Measurements from ENCODE around the gene OOSP2. TPM values are rescaled to one million over a fixed set of nuclear protein-coding genes. Genes with fewer than 3 reads are reported as not detected.

OOSP2 gene
- total and polyA plus RNA-seq, 2 of the 4 experiments (the other 2 are of a cell fraction) = not detected

- Histone ChIP-seq H3K27ac (ENCODE audit: insufficient read depth, low read length) (no peak overlapping the region), H2AFZ (replicated peaks; ENCODE audit: low read length, poor library complexity) (no peak overlapping the region), H2BK120ac (ENCODE audit: low read depth, low read length) (no peak overlapping the region), H3K18ac (ENCODE audit: low read depth, low read length) (no peak overlapping the region), H3K9me3 (ENCODE audit: control insufficient read depth, insufficient read depth, low read length) (no peaks in the 10 kb centered on the region), H3K79me1 (ENCODE audit: low read depth in 1 of 2, low read length in 2 of 2) (no peaks in the 10 kb centered on the region), H3K56ac (ENCODE audit: extremely low read depth, insufficient read depth, low read length) (no peak overlapping the region), H4K20me1 (ENCODE audit: insufficient read depth, low read length) (no peaks in the 10 kb centered on the region), H2AK9ac (replicated peaks; ENCODE audit: low read depth, low read length, poor library complexity) (no peak overlapping the region), H2BK20ac (ENCODE audit: low read depth, low read length) (no peak overlapping the region), H3K4me2 (ENCODE audit: low read depth, low read length) (no peak overlapping the region), H2BK5ac (ENCODE audit: low read depth, low read length, poor library complexity, severe bottlenecking) (no peak overlapping the region), H4K8ac (ENCODE audit: low read depth in 2 of 2, low read length in 2 of 2) (no peak overlapping the region), H4K91ac (ENCODE audit: insufficient read depth, low read depth, low read length) (no peak overlapping the region), H3K4me3 (ENCODE audit: insufficient read depth, low read depth, low read length) (no peak overlapping the region), H3K36me3 (ENCODE audit: control insufficient read depth, insufficient read depth, low read length) (no peaks in the 10 kb centered on the region), H2AK5ac (ENCODE audit: low read depth, low read length) (no peak overlapping the region), H4K5ac (ENCODE audit: low read depth, low read length) (no peak overlapping the region), H3K23ac (ENCODE audit: low read depth, low read length) (no peak overlapping the region), H2BK15ac (ENCODE audit: low read depth, low read length) (no peak overlapping the region), H3K4ac (ENCODE audit: low read depth, low read length) (no peak overlapping the region), H3K27me3 (ENCODE audit: control insufficient read depth, insufficient read depth, low read length) (no peaks in the 10 kb centered on the region), H3K9me1 (ENCODE audit: insufficient read depth, low read length) (no peaks in the 10 kb centered on the region), H3K14ac (replicated peaks; ENCODE audit: low read depth, low read length) (no peak overlapping the region), H3K4me1 (ENCODE audit: control insufficient read depth, insufficient read depth, low read length) (no peaks in the 10 kb centered on the region), H3K9ac (ENCODE audit: low read depth, low read length) (no peak overlapping the region)
- no TSS peak for BruUV-seq (replicated peaks)
- dilution Hi-C loops (cut with HindIII; ENCODE audit: low sequenced_read_pairs, unreplicated experiment) (no loop called here), in situ Hi-C loops (cut with MboI; ENCODE audit: low sequenced_read_pairs) (no loop called here), intact Hi-C loops (cut with micrococcal nuclease) (no loop called here)
- WGBS, 2 experiments (ENCODE audit: extremely low coverage in 2 of 2, insufficient read length in 1 of 2) = no CpG with 5 or more reads among the region's 4 CpGs
- POLR2A ChIA-PET (ENCODE audit: unreplicated experiment) = no interaction called here
- DNase-seq (no peak), ATAC-seq (ENCODE audit: low read depth) (no peak)
- CTCF ChIA-PET = no interaction called here
- TF ChIP-seq, protein P1, sequence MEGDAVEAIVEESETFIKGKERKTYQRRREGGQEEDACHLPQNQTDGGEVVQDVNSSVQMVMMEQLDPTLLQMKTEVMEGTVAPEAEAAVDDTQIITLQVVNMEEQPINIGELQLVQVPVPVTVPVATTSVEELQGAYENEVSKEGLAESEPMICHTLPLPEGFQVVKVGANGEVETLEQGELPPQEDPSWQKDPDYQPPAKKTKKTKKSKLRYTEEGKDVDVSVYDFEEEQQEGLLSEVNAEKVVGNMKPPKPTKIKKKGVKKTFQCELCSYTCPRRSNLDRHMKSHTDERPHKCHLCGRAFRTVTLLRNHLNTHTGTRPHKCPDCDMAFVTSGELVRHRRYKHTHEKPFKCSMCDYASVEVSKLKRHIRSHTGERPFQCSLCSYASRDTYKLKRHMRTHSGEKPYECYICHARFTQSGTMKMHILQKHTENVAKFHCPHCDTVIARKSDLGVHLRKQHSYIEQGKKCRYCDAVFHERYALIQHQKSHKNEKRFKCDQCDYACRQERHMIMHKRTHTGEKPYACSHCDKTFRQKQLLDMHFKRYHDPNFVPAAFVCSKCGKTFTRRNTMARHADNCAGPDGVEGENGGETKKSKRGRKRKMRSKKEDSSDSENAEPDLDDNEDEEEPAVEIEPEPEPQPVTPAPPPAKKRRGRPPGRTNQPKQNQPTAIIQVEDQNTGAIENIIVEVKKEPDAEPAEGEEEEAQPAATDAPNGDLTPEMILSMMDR (conservative IDR thresholded peaks at IDR 0.05; ENCODE audit: low read depth, low read length) = no peak
- TF ChIP-seq, protein P2, sequence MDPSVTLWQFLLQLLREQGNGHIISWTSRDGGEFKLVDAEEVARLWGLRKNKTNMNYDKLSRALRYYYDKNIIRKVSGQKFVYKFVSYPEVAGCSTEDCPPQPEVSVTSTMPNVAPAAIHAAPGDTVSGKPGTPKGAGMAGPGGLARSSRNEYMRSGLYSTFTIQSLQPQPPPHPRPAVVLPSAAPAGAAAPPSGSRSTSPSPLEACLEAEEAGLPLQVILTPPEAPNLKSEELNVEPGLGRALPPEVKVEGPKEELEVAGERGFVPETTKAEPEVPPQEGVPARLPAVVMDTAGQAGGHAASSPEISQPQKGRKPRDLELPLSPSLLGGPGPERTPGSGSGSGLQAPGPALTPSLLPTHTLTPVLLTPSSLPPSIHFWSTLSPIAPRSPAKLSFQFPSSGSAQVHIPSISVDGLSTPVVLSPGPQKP (IDR thresholded peaks at IDR 0.05; ENCODE audit: borderline replicate concordance, low read depth, low read length) = no peak
- TF ChIP-seq CEBPB (IDR thresholded peaks at IDR 0.05; ENCODE audit: low read depth, low read length) (no peak), CHD1 (IDR thresholded peaks at IDR 0.05; ENCODE audit: low read depth, low read length) (no peak), NFE2L2 (IDR thresholded peaks at IDR 0.05; ENCODE audit: low read depth, low read length) (no peak), RAD21 (IDR thresholded peaks at IDR 0.05; ENCODE audit: low read length) (no peak), RFX5 (IDR thresholded peaks at IDR 0.05; ENCODE audit: low read depth, low read length) (no peak), BHLHE40 (IDR thresholded peaks at IDR 0.05; ENCODE audit: low read depth, low read length) (no peak), FOS (IDR thresholded peaks at IDR 0.05; ENCODE audit: low read depth, low read length) (no peak), USF2 (IDR thresholded peaks at IDR 0.05; ENCODE audit: low read depth, low read length) (no peak), MAFK (IDR thresholded peaks at IDR 0.05; ENCODE audit: low read depth, low read length) (no peak), MAZ (IDR thresholded peaks at IDR 0.05; ENCODE audit: borderline replicate concordance, low read depth, low read length) (no peak), MXI1 (IDR thresholded peaks at IDR 0.05; ENCODE audit: borderline replicate concordance, low read depth, low read length) (no peak), SMC3 (IDR thresholded peaks at IDR 0.05; ENCODE audit: low read depth, low read length) (no peak), RCOR1 (IDR thresholded peaks at IDR 0.05; ENCODE audit: insufficient replicate concordance, low read length) (no peak), POLR2A (IDR thresholded peaks at IDR 0.05; ENCODE audit: low read depth, low read length) (no peak)
Measured at GRCh38 chr11:60095477-60096120, 55.4 kb downstream of the OOSP2 start.
